ENCODE results near the gene TPBG.

- TF ChIP-seq CTCF (conservative IDR thresholded peaks at IDR 0.05; ENCODE audit: low read depth, low read length) (no peak), EZH2 (IDR thresholded peaks at IDR 0.05; ENCODE audit: low read length, unreplicated experiment) (no peak)
Measured at GRCh38 chr6:82367704-82368103, 4.1 kb downstream of the TPBG start.
